IPS-18a (cell line): Measurements from ENCODE around the gene ABCD4.

Experiments used
- H3K27ac ChIP-seq: one replicate; pipeline ENCODE4 v1.5.1; 2013; ENCODE audit warnings: low read length
- H3K27me3 ChIP-seq: one replicate; pipeline ENCODE4 v1.6.1; 2013; ENCODE audit warnings: mild to moderate bottlenecking, low read length; ENCODE audit not compliant: control insufficient read depth, insufficient read depth
- H3K36me3 ChIP-seq: one replicate; pipeline ENCODE4 v1.6.1; 2013; ENCODE audit warnings: low read depth, low read length; ENCODE audit not compliant: control insufficient read depth
- H3K4me1 ChIP-seq: one replicate; pipeline ENCODE4 v1.6.1; 2013; ENCODE audit warnings: low read depth, low read length; ENCODE audit not compliant: control insufficient read depth
- H3K4me3 ChIP-seq: one replicate; pipeline ENCODE4 v1.5.1; 2013; ENCODE audit warnings: low read length
- H3K9ac ChIP-seq: one replicate; pipeline ENCODE4 v1.6.1; 2013; ENCODE audit warnings: mild to moderate bottlenecking, low read length, moderate library complexity
- H3K9me3 ChIP-seq: one replicate; pipeline ENCODE4 v1.6.1; 2013; ENCODE audit warnings: low read depth, low read length; ENCODE audit not compliant: control insufficient read depth

Gene ABCD4

DNA sequence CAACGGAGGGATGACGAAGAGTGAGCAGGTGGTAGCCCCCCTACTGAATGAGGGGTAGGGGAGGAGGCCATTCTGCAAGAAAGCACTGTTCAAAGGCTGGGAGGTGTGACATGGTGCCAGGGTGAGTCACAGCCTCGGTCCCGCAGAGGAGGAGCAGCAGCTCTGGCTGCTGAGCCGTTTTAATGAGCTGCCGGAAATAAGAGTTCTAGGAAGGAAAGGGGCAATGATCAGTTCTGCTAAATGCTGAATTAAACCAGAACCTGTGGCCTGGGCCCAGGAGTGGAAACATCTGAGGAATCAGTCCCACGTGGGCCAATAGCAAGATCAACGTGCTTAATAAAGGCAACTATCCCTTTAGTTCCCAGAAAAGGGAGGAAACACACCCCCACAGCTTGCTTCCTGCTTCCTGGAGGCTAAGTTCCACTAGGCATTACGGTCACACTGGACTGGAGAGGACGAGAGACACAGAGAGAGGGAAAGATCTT is 3.6 kb downstream of the ABCD4 start:
- H3K4me1 ChIP-seq: no peaks in the 10 kb centered on the region
- no peak overlapping the region for H3K4me3 ChIP-seq
- no peak overlapping the region for H3K27ac ChIP-seq
- H3K9me3 ChIP-seq: no peaks in the 10 kb centered on the region
- H3K36me3 ChIP-seq: peaks cover 43% of the 10 kb centered on the region
- H3K9ac ChIP-seq: no peak overlapping the region
- no peaks in the 10 kb centered on the region for H3K27me3 ChIP-seq

- H3K27ac ChIP-seq: no peak overlapping the region
- peaks cover 43% of the 10 kb centered on the region for H3K36me3 ChIP-seq
- no peaks in the 10 kb centered on the region for H3K9me3 ChIP-seq
These were observed 4.7 kb downstream of the ABCD4 start for GRCh38 chr14:74297986-74298385.

DNA sequence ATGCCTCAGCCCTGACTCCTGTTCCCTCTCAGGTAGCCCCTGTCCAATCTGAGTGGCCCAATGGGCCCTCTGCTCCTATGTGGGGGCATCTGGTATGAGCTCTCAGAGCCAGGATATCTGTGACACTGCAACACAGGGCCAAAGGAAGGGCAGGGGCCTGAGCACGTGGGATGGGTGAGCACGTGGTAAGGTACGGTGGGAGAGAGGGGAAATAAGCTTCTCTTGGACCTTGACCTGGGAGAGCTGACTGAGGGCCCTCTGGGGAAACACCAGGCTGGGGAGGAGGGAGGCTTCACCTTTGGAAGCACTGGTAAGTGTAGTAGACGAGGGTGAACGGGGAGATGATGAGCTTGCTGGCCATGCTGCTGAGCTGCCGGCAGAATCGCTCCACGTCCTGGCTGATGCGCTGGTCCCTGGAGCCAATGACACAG is 6.7 kb downstream of the ABCD4 start:
- Histone ChIP-seq H3K27ac (no peak overlapping the region), H3K27me3 (no peaks in the 10 kb centered on the region), H3K4me3 (no peak overlapping the region), H3K9me3 (no peaks in the 10 kb centered on the region), H3K4me1 (no peaks in the 10 kb centered on the region), H3K9ac (no peak overlapping the region), H3K36me3 (peaks cover 60% of the 10 kb centered on the region)

More at GRCh38 chr14:74297986-74298385, 4.7 kb downstream of the ABCD4 start:
- Histone ChIP-seq H3K27me3 (no peaks in the 10 kb centered on the region), H3K4me3 (no peak overlapping the region), H3K4me1 (no peaks in the 10 kb centered on the region), H3K9ac (no peak overlapping the region)

DNA sequence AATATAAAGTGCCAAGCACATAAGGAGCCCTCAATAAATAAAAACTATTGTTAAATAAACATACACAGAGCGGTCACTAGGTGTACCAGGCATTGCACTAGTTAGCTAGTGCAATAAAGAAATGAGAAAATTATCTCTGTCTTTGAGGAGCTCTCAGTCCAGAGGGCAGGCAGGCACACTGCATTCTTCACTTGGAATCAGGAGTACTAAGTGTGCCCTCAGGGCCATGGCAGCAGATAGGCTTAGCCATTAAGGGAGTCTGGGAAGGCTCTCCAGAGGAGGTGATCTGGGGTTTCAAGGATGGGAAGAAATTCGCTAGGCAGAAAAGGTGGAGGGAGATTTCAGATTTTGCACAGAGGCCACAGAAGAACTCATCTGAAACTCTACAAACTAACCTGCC is 9.1 kb downstream of the ABCD4 start:
- Histone ChIP-seq H3K9me3 (no peaks in the 10 kb centered on the region), H3K36me3 (peaks cover 68% of the 10 kb centered on the region), H3K9ac (no peak overlapping the region), H3K27ac (no peak overlapping the region), H3K4me1 (no peaks in the 10 kb centered on the region), H3K27me3 (no peaks in the 10 kb centered on the region), H3K4me3 (no peak overlapping the region)

DNA sequence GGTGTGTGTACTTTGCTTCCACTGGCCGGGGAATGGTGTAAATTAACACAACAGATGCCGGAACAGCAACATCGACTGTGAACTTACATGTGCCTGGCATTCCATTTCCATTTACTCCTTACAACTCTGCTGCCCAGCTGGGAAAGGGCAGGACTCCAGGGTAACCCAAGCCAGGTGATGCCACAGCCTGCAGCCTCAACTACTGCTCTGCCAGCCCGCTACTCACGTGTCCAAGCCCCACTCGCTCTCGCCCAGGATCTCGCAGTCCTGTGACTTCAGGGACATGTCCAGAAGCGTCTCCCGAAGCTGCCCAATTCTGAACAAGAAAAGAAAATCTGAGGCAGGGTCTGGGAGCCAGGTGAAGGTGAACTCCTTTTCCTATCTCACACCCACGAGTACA is 10.7 kb downstream of the ABCD4 start:
- Histone ChIP-seq H3K9me3 (no peaks in the 10 kb centered on the region), H3K27me3 (no peaks in the 10 kb centered on the region), H3K4me3 (no peak overlapping the region), H3K36me3 (peaks cover 72% of the 10 kb centered on the region), H3K27ac (no peak overlapping the region), H3K4me1 (no peaks in the 10 kb centered on the region), H3K9ac (no peak overlapping the region)

- H3K36me3 ChIP-seq: peaks cover 74% of the 10 kb centered on the region
- H3K27me3 ChIP-seq: no peaks in the 10 kb centered on the region
These were observed 12.3 kb downstream of the ABCD4 start for GRCh38 chr14:74290415-74290814.

GRCh38 chr14:74289801-74290200 is 12.9 kb downstream of the ABCD4 start:
- H3K36me3 ChIP-seq: peaks cover 72% of the 10 kb centered on the region

More at GRCh38 chr14:74290415-74290814, 12.3 kb downstream of the ABCD4 start:
- Histone ChIP-seq H3K4me1 (no peaks in the 10 kb centered on the region), H3K9ac (no peak overlapping the region), H3K27ac (no peak overlapping the region), H3K4me3 (no peak overlapping the region), H3K9me3 (no peaks in the 10 kb centered on the region)

GRCh38 chr14:74286736-74287135 is 16.0 kb downstream of the ABCD4 start:
- H3K4me3 ChIP-seq: no peak overlapping the region
- no peak overlapping the region for H3K27ac ChIP-seq
- no peaks in the 10 kb centered on the region for H3K27me3 ChIP-seq
- H3K9me3 ChIP-seq: no peaks in the 10 kb centered on the region
- H3K4me1 ChIP-seq: no peaks in the 10 kb centered on the region
- H3K9ac ChIP-seq: no peak overlapping the region
- peaks cover 73% of the 10 kb centered on the region for H3K36me3 ChIP-seq

More at GRCh38 chr14:74289801-74290200, 12.9 kb downstream of the ABCD4 start:
- Histone ChIP-seq H3K9ac (no peak overlapping the region), H3K27me3 (no peaks in the 10 kb centered on the region), H3K4me3 (no peak overlapping the region), H3K4me1 (no peaks in the 10 kb centered on the region), H3K9me3 (no peaks in the 10 kb centered on the region), H3K27ac (no peak overlapping the region)

GRCh38 chr14:74281069-74281468 is 21.7 kb downstream of the ABCD4 start:
- peaks cover 22% of the 10 kb centered on the region for H3K36me3 ChIP-seq
- H3K9ac ChIP-seq: no peak overlapping the region
- H3K9me3 ChIP-seq: no peaks in the 10 kb centered on the region
- H3K27me3 ChIP-seq: no peaks in the 10 kb centered on the region
- no peak overlapping the region for H3K4me3 ChIP-seq
- no peak overlapping the region for H3K27ac ChIP-seq
- H3K4me1 ChIP-seq: no peaks in the 10 kb centered on the region

- H3K27me3 ChIP-seq: no peaks in the 10 kb centered on the region
- H3K27ac ChIP-seq: no peak overlapping the region
- no peak overlapping the region for H3K9ac ChIP-seq
- H3K36me3 ChIP-seq: peaks cover under 1% of the 10 kb centered on the region
- no peaks in the 10 kb centered on the region for H3K4me1 ChIP-seq
- H3K9me3 ChIP-seq: no peaks in the 10 kb centered on the region
- H3K4me3 ChIP-seq: no peak overlapping the region
These were observed 24.7 kb downstream of the ABCD4 start for GRCh38 chr14:74278080-74278479.

DNA sequence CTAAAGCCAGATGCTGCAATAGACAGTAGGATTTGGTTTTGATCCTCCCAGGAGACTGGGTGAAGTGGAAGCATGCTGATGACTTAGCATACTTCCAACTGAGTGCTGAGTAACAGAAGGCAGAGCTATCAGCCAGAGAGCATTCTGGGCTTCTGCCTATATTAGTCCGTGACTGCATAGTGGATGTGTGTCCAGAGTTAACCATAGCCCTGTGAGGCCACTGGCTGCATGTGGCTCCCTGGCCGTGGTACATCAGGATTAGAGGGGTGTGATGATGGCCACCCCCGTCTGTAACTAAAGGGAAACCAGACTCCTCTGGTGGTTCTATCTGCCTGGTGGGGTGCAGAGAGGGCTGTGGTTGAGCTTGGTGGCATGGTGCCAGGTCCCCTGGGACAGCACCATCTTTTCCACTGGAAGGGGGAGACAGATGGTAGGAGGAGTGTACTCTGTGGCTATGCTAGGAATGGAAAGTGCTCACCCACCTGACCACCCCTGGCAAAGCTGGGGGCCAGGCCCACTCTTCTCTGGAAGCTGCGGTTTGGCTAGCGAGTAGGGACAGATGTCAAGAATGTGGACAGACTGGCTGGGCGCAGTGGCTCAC is 27.4 kb downstream of the ABCD4 start:
- no peaks in the 10 kb centered on the region for H3K4me1 ChIP-seq
- no peaks in the 10 kb centered on the region for H3K36me3 ChIP-seq
- H3K9ac ChIP-seq: no peak overlapping the region
- H3K4me3 ChIP-seq: no peak overlapping the region
- H3K27ac ChIP-seq: no peak overlapping the region
- no peaks in the 10 kb centered on the region for H3K9me3 ChIP-seq
- no peaks in the 10 kb centered on the region for H3K27me3 ChIP-seq

DNA sequence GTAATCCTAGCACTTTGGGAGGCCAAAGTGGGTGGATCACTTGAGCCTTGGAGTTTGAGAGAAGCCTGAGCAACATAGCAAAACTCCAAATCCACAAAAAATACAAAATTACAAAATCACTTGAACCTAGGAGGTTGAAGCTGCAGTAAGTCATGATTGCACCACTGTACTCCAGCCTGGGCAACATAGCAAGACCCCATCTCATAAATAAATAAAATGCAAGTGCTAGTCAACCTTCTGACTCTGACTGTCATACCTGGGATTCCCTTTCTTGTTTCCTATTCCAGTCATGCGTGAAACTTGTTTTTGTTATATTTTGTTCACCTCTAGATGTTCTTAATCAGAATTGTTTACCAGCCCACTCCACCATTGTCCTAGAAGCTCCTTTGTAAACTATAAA is 31.4 kb downstream of the ABCD4 start:
- Histone ChIP-seq H3K27ac (no peak overlapping the region), H3K36me3 (no peaks in the 10 kb centered on the region), H3K9me3 (no peaks in the 10 kb centered on the region), H3K4me1 (no peaks in the 10 kb centered on the region), H3K27me3 (no peaks in the 10 kb centered on the region), H3K4me3 (no peak overlapping the region), H3K9ac (no peak overlapping the region)
